H9 (cell line): ENCODE measurements around the gene DCDC1. TPM values are rescaled to one million over a fixed set of nuclear protein-coding genes. Genes with fewer than 3 reads are reported as not detected.

ENCODE experiments used
- DNase-seq: peaks from one replicate; pipeline ENCODE4 v3.0.0-alpha.2; 2017
- H2AFZ ChIP-seq: one replicate; pipeline ENCODE4 v1.6.1; 2013; ENCODE audit warnings: mild to moderate bottlenecking, low read length, control low read depth, moderate library complexity
- H2AK5ac ChIP-seq: 2 replicates; pipeline ENCODE4 v1.6.1; 2013; ENCODE audit warnings: low read length, control low read depth, mixed read lengths; ENCODE audit not compliant: insufficient read length
- H2BK120ac ChIP-seq: one replicate; pipeline ENCODE4 v1.6.1; 2013; ENCODE audit warnings: low read depth, mild to moderate bottlenecking, low read length, control low read depth, inconsistent platforms; ENCODE audit not compliant: poor library complexity, severe bottlenecking
- H2BK12ac ChIP-seq: 2 replicates; pipeline ENCODE4 v1.6.1; 2013; ENCODE audit warnings: low read length, control low read depth, mixed read lengths, low read depth; ENCODE audit not compliant: insufficient read length
- H2BK15ac ChIP-seq: 2 replicates; pipeline ENCODE4 v1.6.1; 2013; ENCODE audit warnings: low read depth, low read length, control low read depth
- H2BK20ac ChIP-seq: one replicate; pipeline ENCODE4 v1.6.1; 2013; ENCODE audit warnings: low read depth, mild to moderate bottlenecking, low read length, control low read depth, inconsistent platforms; ENCODE audit not compliant: poor library complexity, severe bottlenecking
- H2BK5ac ChIP-seq: 2 replicates; pipeline ENCODE4 v1.6.1; 2013; ENCODE audit warnings: low read length, control low read depth, mixed read lengths; ENCODE audit not compliant: insufficient read length
- H3K14ac ChIP-seq: 2 replicates; pipeline ENCODE4 v1.6.1; 2013; ENCODE audit warnings: low read length, control low read depth; ENCODE audit not compliant: insufficient read depth
- H3K18ac ChIP-seq: 2 replicates; pipeline ENCODE4 v1.6.1; 2013; ENCODE audit warnings: low read depth, mild to moderate bottlenecking, mixed read lengths, low read length, control low read depth; ENCODE audit not compliant: insufficient read length
- H3K23ac ChIP-seq: 2 replicates; pipeline ENCODE4 v1.6.1; 2013; ENCODE audit warnings: low read length, control low read depth, mixed read lengths, low read depth; ENCODE audit not compliant: insufficient read length
- H3K23me2 ChIP-seq: 2 replicates; pipeline ENCODE4 v1.6.1; 2013; ENCODE audit warnings: low read depth, mild to moderate bottlenecking, mixed read lengths, low read length, control low read depth; ENCODE audit not compliant: insufficient read length, poor library complexity, severe bottlenecking
- H3K27ac ChIP-seq: 2 replicates; pipeline ENCODE4 v1.5.1; 2013; ENCODE audit warnings: low read length, control low read depth, mixed read lengths, low read depth; ENCODE audit not compliant: insufficient read length
- H3K27me3 ChIP-seq: 2 replicates; pipeline ENCODE4 v1.6.1; 2013; ENCODE audit warnings: low read length, control low read depth, inconsistent platforms; ENCODE audit not compliant: insufficient read depth
- H3K4ac ChIP-seq: 2 replicates; pipeline ENCODE4 v1.6.1; 2013; ENCODE audit warnings: low read depth, mild to moderate bottlenecking, control low read depth, inconsistent platforms, low read length, moderate library complexity
- H3K4me1 ChIP-seq: 2 replicates; pipeline ENCODE4 v1.6.1; 2013; ENCODE audit warnings: low read length, control low read depth, inconsistent platforms; ENCODE audit not compliant: insufficient read depth
- H3K4me2 ChIP-seq: 2 replicates; pipeline ENCODE4 v1.6.1; 2013; ENCODE audit warnings: low read length, control low read depth, mixed read lengths; ENCODE audit not compliant: insufficient read length, insufficient read depth
- H3K56ac ChIP-seq: 2 replicates; pipeline ENCODE4 v1.6.1; 2013; ENCODE audit warnings: low read depth, mild to moderate bottlenecking, mixed read lengths, low read length, control low read depth; ENCODE audit not compliant: insufficient read length
- H3K79me1 ChIP-seq: 2 replicates; pipeline ENCODE4 v1.6.1; 2013; ENCODE audit warnings: low read depth, mild to moderate bottlenecking, moderate library complexity, low read length, control low read depth, inconsistent platforms; ENCODE audit not compliant: insufficient read depth, poor library complexity, severe bottlenecking
- H3K79me2 ChIP-seq: 2 replicates; pipeline ENCODE4 v1.6.1; 2013; ENCODE audit warnings: low read length, control low read depth, inconsistent platforms; ENCODE audit not compliant: insufficient read depth
- H3K9ac ChIP-seq: 2 replicates; pipeline ENCODE4 v1.6.1; 2013; ENCODE audit warnings: low read length, control low read depth, mixed read lengths; ENCODE audit not compliant: insufficient read length; ENCODE audit errors: extremely low read depth
- H3K9me3 ChIP-seq: one replicate; pipeline ENCODE4 v1.6.1; 2013; ENCODE audit warnings: low read depth, low read length, inconsistent platforms; ENCODE audit not compliant: control insufficient read depth
- H3T11ph ChIP-seq: one replicate; pipeline ENCODE4 v1.6.1; 2013; ENCODE audit warnings: mild to moderate bottlenecking, low read length, control low read depth, inconsistent platforms
- H4K20me1 ChIP-seq: one replicate; pipeline ENCODE4 v1.6.1; 2013; ENCODE audit not compliant: control insufficient read depth, insufficient read length, insufficient read depth
- H4K5ac ChIP-seq: 2 replicates; pipeline ENCODE4 v1.6.1; 2013; ENCODE audit warnings: low read depth, mild to moderate bottlenecking, mixed read lengths, low read length, control low read depth; ENCODE audit not compliant: insufficient read length
- H4K8ac ChIP-seq: replicated peaks from 2 replicates; pipeline ENCODE4 v1.6.1; 2013; ENCODE audit warnings: low read length, control low read depth, mixed read lengths, low read depth; ENCODE audit not compliant: insufficient read length
- H4K91ac ChIP-seq: 2 replicates; pipeline ENCODE4 v1.6.1; 2013; ENCODE audit warnings: low read depth, mild to moderate bottlenecking, moderate library complexity, mixed read lengths, low read length, control low read depth; ENCODE audit not compliant: insufficient read length
- H3K27ac Mint-ChIP-seq, 3 experiments: 2 replicates in 2 of 3; 3 replicates in 1 of 3; pipeline ENCODE4 v1.8.0; 2020 to 2021; ENCODE audit warnings: mixed read lengths in 3 of 3, mild to moderate bottlenecking in 1 of 3, moderate library complexity in 1 of 3
- H3K27me3 Mint-ChIP-seq: 2 replicates; pipeline ENCODE4 v1.8.0; 2021; ENCODE audit warnings: low read depth, mild to moderate bottlenecking, moderate library complexity, mixed read lengths
- H3K36me3 Mint-ChIP-seq, 3 experiments: 2 replicates in 2 of 3; 3 replicates in 1 of 3; pipeline ENCODE4 v1.8.0; 2020 to 2021; ENCODE audit warnings: low read depth in 3 of 3, mixed read lengths in 3 of 3; ENCODE audit not compliant: insufficient read depth in 1 of 3
- H3K4me1 Mint-ChIP-seq, 2 experiments: 2 replicates each; pipeline ENCODE4 v1.8.0; 2020; ENCODE audit warnings: mixed read lengths in 2 of 2
- H3K4me3 Mint-ChIP-seq, 2 experiments: 2 replicates in 1 of 2; 3 replicates in 1 of 2; pipeline ENCODE4 v1.8.0; 2020 to 2021; ENCODE audit warnings: mild to moderate bottlenecking in 2 of 2, mixed read lengths in 2 of 2, moderate library complexity in 1 of 2
- H3K9me3 Mint-ChIP-seq, 2 experiments: 2 replicates in 1 of 2; 3 replicates in 1 of 2; pipeline ENCODE4 v1.8.0; 2020; ENCODE audit warnings: mild to moderate bottlenecking in 2 of 2, mixed read lengths in 2 of 2, moderate library complexity in 1 of 2
- CTCF ChIP-seq: fragments of 200-600 bp; sonication (generic); conservative IDR thresholded peaks from 3 replicates; pipeline ENCODE4 v1.8.0; 2021; ENCODE audit warnings: antibody characterized with exemption, mild to moderate bottlenecking
- WGBS: extraction: QIAGEN DNeasy Blood & Tissue Kit; methylation state at CpG from one replicate; pipeline ENCODE4 v1.1.7; 2013; ENCODE audit warnings: missing lambda C conversion rate, low lambda C conversion rate, mixed read lengths; ENCODE audit not compliant: insufficient read length; ENCODE audit errors: extremely low coverage; 5-methylcytosine and 5-hydroxymethylcytosine counted together
- total RNA-seq: library from RNA; stranded (reverse); gene quantifications from 2 replicates; pipeline ENCODE4 v1.2.1, GENCODE V29; 2021

DCDC1 gene
- total RNA-seq, 1 experiment from 2014 or later: 0.09 TPM

GRCh38 chr11:31408201-31408600 lies 38.7 kb upstream of the DCDC1 start:
- TF ChIP-seq CTCF: no peak
- Mint-ChIP-seq H3K4me1 (peaks cover 3 to 9% of the 10 kb centered on the region in 2 experiments; a peak in 1 of 4 replicates), H3K9me3 (peaks cover 9 to 12% of the 10 kb centered on the region in 2 experiments), H3K36me3 (peaks cover 14 to 20% (median 15%) of the 10 kb centered on the region in 3 experiments), H3K27ac (no peak overlapping the region), H3K27me3 (no peaks in the 10 kb centered on the region), H3K4me3 (no peak overlapping the region)
- H3K4me2 ChIP-seq: no peak overlapping the region
- H3K23ac ChIP-seq: no peak overlapping the region
- H2BK15ac ChIP-seq: no peak overlapping the region
- no peaks in the 10 kb centered on the region for H3K4me1 ChIP-seq
- H4K8ac ChIP-seq: no peak overlapping the region
- no peak overlapping the region for H2BK5ac ChIP-seq
- H4K20me1 ChIP-seq: no peaks in the 10 kb centered on the region
- H3K23me2 ChIP-seq: no peaks in the 10 kb centered on the region
- no CpG with 5 or more reads among the region's 2 CpGs for WGBS
- no peaks in the 10 kb centered on the region for H3K9me3 ChIP-seq
- no peak overlapping the region for H3T11ph ChIP-seq
- no peak overlapping the region for H2AFZ ChIP-seq
- no peak overlapping the region for H3K9ac ChIP-seq
- H2BK12ac ChIP-seq: no peak overlapping the region
- no peak overlapping the region for H4K5ac ChIP-seq
- H4K91ac ChIP-seq: no peak overlapping the region
- H3K79me1 ChIP-seq: no peaks in the 10 kb centered on the region
- no peak overlapping the region for H2BK120ac ChIP-seq
- no peak overlapping the region for H3K56ac ChIP-seq
- no peak overlapping the region for H2BK20ac ChIP-seq
- H3K14ac ChIP-seq: no peak overlapping the region
- no peaks in the 10 kb centered on the region for H3K27me3 ChIP-seq
- H3K27ac ChIP-seq: no peak overlapping the region
- H3K18ac ChIP-seq: no peak overlapping the region
- no peak for DNase-seq
- no peak overlapping the region for H3K4ac ChIP-seq
- no peak overlapping the region for H2AK5ac ChIP-seq
- H3K79me2 ChIP-seq: no peaks in the 10 kb centered on the region
